ENCODE results near the gene SPINK4. TPM values are rescaled to one million over a fixed set of nuclear protein-coding genes. Genes with fewer than 3 reads are reported as not detected.

The SPINK4 gene
- total RNA-seq, 1 donor from 2014 or later = not detected

- Mint-ChIP-seq H3K36me3 (peaks cover 22% of the 10 kb centered on the region), H3K27ac (peak overlapping the region; percentile 2), H3K9me3 (no peaks in the 10 kb centered on the region), H3K4me3 (peak overlapping the region; percentile 93), H3K27me3 (ENCODE audit: insufficient read depth, low read depth) (peaks cover 2% of the 10 kb centered on the region), H3K4me1 (peaks cover 19% of the 10 kb centered on the region)
- Histone ChIP-seq H3K9ac (peak overlapping the region; percentile 53), H3K27me3 (no peaks in the 10 kb centered on the region), H3K4me2 (peak overlapping the region; percentile 86), H2AFZ (replicated peaks) (peak overlapping the region; percentile 85), H3F3A (ENCODE audit: low read depth) (no peaks in the 10 kb centered on the region), H3K27ac (no peak overlapping the region), H3K4me3 (peak overlapping the region; percentile 71), H3K36me3 (peaks cover 13% of the 10 kb centered on the region), H3K79me2 (ENCODE audit: low read depth) (peaks cover 40% of the 10 kb centered on the region), H3K9me3 (ENCODE audit: low read depth) (no peaks in the 10 kb centered on the region), H3K4me1 (peaks cover 14% of the 10 kb centered on the region), H4K20me1 (ENCODE audit: low read depth) (no peaks in the 10 kb centered on the region)
- DNase-seq (ENCODE audit: low spot score) = peak; percentile 39
- TF ChIP-seq EZH2 (IDR thresholded peaks at IDR 0.05) = no peak
- no peak for TF ChIP-seq EZH2phosphoT487 (IDR thresholded peaks at IDR 0.05)
- no peak for TF ChIP-seq CTCF (IDR thresholded peaks at IDR 0.05)
Observed at GRCh38 chr9:33263131-33264002, 23.4 kb downstream of the SPINK4 start.

GRCh38 chr9:33264003-33264472 is 24.1 kb downstream of the SPINK4 start:
- no peak for TF ChIP-seq EZH2 (IDR thresholded peaks at IDR 0.05)
- no peak for TF ChIP-seq CTCF (IDR thresholded peaks at IDR 0.05)
- no peak for TF ChIP-seq EZH2phosphoT487 (IDR thresholded peaks at IDR 0.05)
- Histone ChIP-seq H2AFZ (replicated peaks) (peak overlapping the region; percentile 85), H3F3A (ENCODE audit: low read depth) (no peaks in the 10 kb centered on the region), H3K27ac (no peak overlapping the region), H3K36me3 (peaks cover 15% of the 10 kb centered on the region), H3K4me1 (peaks cover 14% of the 10 kb centered on the region), H3K9me3 (ENCODE audit: low read depth) (no peaks in the 10 kb centered on the region), H3K27me3 (no peaks in the 10 kb centered on the region), H3K79me2 (ENCODE audit: low read depth) (peaks cover 40% of the 10 kb centered on the region), H4K20me1 (ENCODE audit: low read depth) (no peaks in the 10 kb centered on the region), H3K4me2 (peak overlapping the region; percentile 86), H3K4me3 (peak overlapping the region; percentile 71), H3K9ac (peak overlapping the region; percentile 53)
- H3K4me3 Mint-ChIP-seq = peak overlapping the region; percentile 93
- H3K4me1 Mint-ChIP-seq = peaks cover 19% of the 10 kb centered on the region
- peaks cover 2% of the 10 kb centered on the region for H3K27me3 Mint-ChIP-seq (ENCODE audit: insufficient read depth, low read depth)
- DNase-seq (ENCODE audit: low spot score) = no peak
- H3K36me3 Mint-ChIP-seq = peaks cover 16% of the 10 kb centered on the region
- H3K9me3 Mint-ChIP-seq = no peaks in the 10 kb centered on the region
- H3K27ac Mint-ChIP-seq = peak overlapping the region; percentile 2

- H3K36me3 Mint-ChIP-seq = peaks cover 16% of the 10 kb centered on the region
- peaks cover 19% of the 10 kb centered on the region for H3K4me1 Mint-ChIP-seq
- peaks cover 40% of the 10 kb centered on the region for H3K79me2 ChIP-seq (ENCODE audit: low read depth)
- peak within 1 kb of the TSS; percentile 93 for H3K4me2 ChIP-seq
- peak; percentile 40 for TF ChIP-seq CTCF (IDR thresholded peaks at IDR 0.05)
- TF ChIP-seq EZH2 (IDR thresholded peaks at IDR 0.05) = no peak
- no peaks in the 10 kb centered on the region for H3K9me3 Mint-ChIP-seq
- H3K9me3 ChIP-seq (ENCODE audit: low read depth) = no peaks in the 10 kb centered on the region
- peaks cover 14% of the 10 kb centered on the region for H3K4me1 ChIP-seq
- H3F3A ChIP-seq (ENCODE audit: low read depth) = no peaks in the 10 kb centered on the region
- peak within 1 kb of the TSS; percentile 71 for H3K4me3 ChIP-seq
- peak within 1 kb of the TSS; percentile 85 for H2AFZ ChIP-seq (replicated peaks)
- DNase-seq (ENCODE audit: low spot score) = peak; percentile 99
- H3K27ac Mint-ChIP-seq = peak within 1 kb of the TSS; percentile 78
- H3K27me3 Mint-ChIP-seq (ENCODE audit: insufficient read depth, low read depth) = peaks cover 2% of the 10 kb centered on the region
- H3K27me3 ChIP-seq = no peaks in the 10 kb centered on the region
- peak within 1 kb of the TSS; percentile 93 for H3K4me3 Mint-ChIP-seq
- H3K9ac ChIP-seq = peak within 1 kb of the TSS; percentile 88
- H4K20me1 ChIP-seq (ENCODE audit: low read depth) = no peaks in the 10 kb centered on the region
- H3K27ac ChIP-seq = no peak within 1 kb of the TSS
- H3K36me3 ChIP-seq = peaks cover 15% of the 10 kb centered on the region
Observed at GRCh38 chr9:33264473-33265177, 24.7 kb downstream of the SPINK4 start, which contains the start of the genes BAG1 and CHMP5. TSS of gene BAG1 (minus strand) at chr9:33264708. TSS of gene CHMP5 (plus strand) at chr9:33265049. CDS start at chr9:33265079, 30 bp downstream.
